NT2/D1 (cell line): Measurements from ENCODE around the gene KIF12.

ENCODE experiments used
- DNase-seq: peaks from one replicate; pipeline ENCODE4 v3.0.0-alpha.2; 2011; ENCODE audit warnings: low read depth, low spot score
- H3K27me3 ChIP-seq: 2 replicates; pipeline ENCODE4 v1.6.0; 2011; ENCODE audit warnings: mild to moderate bottlenecking; ENCODE audit not compliant: insufficient read length, insufficient read depth
- H3K36me3 ChIP-seq: 2 replicates; pipeline ENCODE4 v1.6.1; 2011; ENCODE audit warnings: mild to moderate bottlenecking, low read length, mixed read lengths; ENCODE audit not compliant: insufficient read depth, insufficient read length
- H3K4me1 ChIP-seq: 2 replicates; pipeline ENCODE4 v1.5.1; 2011; ENCODE audit not compliant: insufficient read depth, insufficient read length
- H3K4me3 ChIP-seq: 2 replicates; pipeline ENCODE4 v1.5.1; 2011; ENCODE audit warnings: low read depth; ENCODE audit not compliant: insufficient read length
- H3K9ac ChIP-seq: 2 replicates; pipeline ENCODE4 v1.6.0; 2011; ENCODE audit warnings: low read depth; ENCODE audit not compliant: insufficient read length
- H3K9me3 ChIP-seq: 2 replicates; pipeline ENCODE4 v1.5.1; 2011; ENCODE audit warnings: mild to moderate bottlenecking, low read length; ENCODE audit not compliant: insufficient read depth
- SUZ12 ChIP-seq: IDR thresholded peaks from 2 replicates; pipeline ENCODE4 v1.6.1; 2011; ENCODE audit not compliant: insufficient read length, insufficient read depth; ENCODE audit errors: extremely low read depth
- YY1 ChIP-seq: IDR thresholded peaks from 2 replicates; pipeline ENCODE4 v1.6.1; 2011; ENCODE audit not compliant: insufficient read length, insufficient read depth
- ZNF274 ChIP-seq: IDR thresholded peaks from 2 replicates; pipeline ENCODE4 v1.6.1; 2011; ENCODE audit warnings: mild to moderate bottlenecking, low read depth, low read length

The KIF12 gene

GRCh38 chr9:114055894-114056293, 43.2 kb downstream of the KIF12 start:
- no peaks in the 10 kb centered on the region for H3K9me3 ChIP-seq
- H3K4me1 ChIP-seq: peaks cover 2% of the 10 kb centered on the region
- H3K36me3 ChIP-seq: peaks cover 15% of the 10 kb centered on the region
- no peak for TF ChIP-seq ZNF274
- no peak for TF ChIP-seq SUZ12
- TF ChIP-seq YY1: no peak
- no peaks in the 10 kb centered on the region for H3K27me3 ChIP-seq
- no peak overlapping the region for H3K9ac ChIP-seq
- no peak for DNase-seq
- no peak overlapping the region for H3K4me3 ChIP-seq

- TF ChIP-seq ZNF274 (no peak), SUZ12 (no peak), YY1 (no peak)
- Histone ChIP-seq H3K36me3 (peaks cover 20% of the 10 kb centered on the region), H3K9ac (peak overlapping the region; percentile 13), H3K4me1 (peaks cover 2% of the 10 kb centered on the region), H3K27me3 (no peaks in the 10 kb centered on the region), H3K4me3 (no peak overlapping the region), H3K9me3 (no peaks in the 10 kb centered on the region)
- DNase-seq: no peak
These were observed 44.0 kb downstream of the KIF12 start for GRCh38 chr9:114055061-114055460.

- Histone ChIP-seq H3K36me3 (peaks cover 28% of the 10 kb centered on the region), H3K27me3 (no peaks in the 10 kb centered on the region)
- TF ChIP-seq YY1 (no peak), SUZ12 (no peak), ZNF274 (no peak)
These were observed 44.9 kb downstream of the KIF12 start for GRCh38 chr9:114054191-114054690.

DNA sequence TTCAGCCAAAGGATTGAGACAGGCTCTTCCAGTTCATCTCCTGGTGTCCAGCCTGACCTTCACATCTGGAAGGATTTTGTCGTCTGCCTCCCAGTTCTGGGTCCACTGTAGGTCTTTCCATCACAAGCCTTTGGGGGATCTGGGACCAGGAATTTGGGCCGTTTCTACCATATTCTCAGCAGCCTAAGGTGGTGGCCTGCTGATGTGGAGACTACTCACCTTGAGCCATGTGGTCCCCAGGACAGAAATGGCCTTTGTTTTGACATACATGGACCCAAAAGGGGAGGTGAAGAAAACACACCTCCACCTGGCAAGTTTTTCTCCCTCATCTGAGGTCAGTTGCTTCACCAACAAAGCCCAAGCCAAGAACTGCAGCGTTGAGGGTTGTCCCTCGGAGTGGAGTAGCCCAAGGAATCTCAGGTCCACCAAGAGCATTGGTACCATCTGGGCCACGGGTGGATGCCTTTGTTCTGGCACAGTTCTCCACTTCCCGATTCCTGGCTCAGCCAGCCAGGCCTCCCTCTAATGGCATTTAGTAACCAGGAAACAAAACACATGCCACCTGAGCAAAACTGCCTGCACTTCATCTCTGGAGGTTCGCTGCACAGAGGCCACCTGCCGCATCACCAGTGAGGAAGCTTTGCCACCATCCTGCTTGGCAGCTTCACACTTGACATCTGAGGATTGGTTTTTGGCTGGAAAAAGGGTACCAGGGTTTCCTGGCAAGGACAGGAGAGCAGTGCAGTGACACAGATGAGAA, 45.7 kb downstream of the KIF12 start:
- H3K4me1 ChIP-seq: peaks cover 2% of the 10 kb centered on the region
- H3K4me3 ChIP-seq: no peak overlapping the region

More at GRCh38 chr9:114054191-114054690, 44.9 kb downstream of the KIF12 start:
- no peak for DNase-seq
- Histone ChIP-seq H3K4me3 (no peak overlapping the region), H3K4me1 (peaks cover 2% of the 10 kb centered on the region), H3K9ac (no peak overlapping the region), H3K9me3 (no peaks in the 10 kb centered on the region)

DNA sequence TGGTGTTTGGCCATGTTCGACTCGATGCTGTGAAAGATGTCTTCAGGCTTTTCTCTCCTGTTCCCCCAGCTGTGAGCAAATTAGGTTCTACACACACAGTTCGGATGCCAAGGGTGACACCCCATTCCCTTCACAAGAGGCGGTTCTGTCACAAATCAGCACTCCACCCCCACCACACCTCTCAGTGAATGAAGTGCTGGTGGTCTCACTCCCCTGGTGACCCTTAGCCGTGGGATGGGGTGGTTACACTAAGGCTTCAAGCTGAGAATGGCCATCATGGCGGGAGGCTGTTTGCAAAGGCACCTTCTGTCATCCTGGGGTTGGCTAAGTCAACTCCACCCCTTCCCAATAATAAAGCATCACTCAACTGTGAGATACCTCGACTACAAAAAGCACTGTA, 47.4 kb downstream of the KIF12 start:
- Histone ChIP-seq H3K27me3 (no peaks in the 10 kb centered on the region), H3K4me3 (no peak overlapping the region), H3K36me3 (peaks cover 40% of the 10 kb centered on the region), H3K9ac (no peak overlapping the region), H3K9me3 (no peaks in the 10 kb centered on the region), H3K4me1 (peaks cover 2% of the 10 kb centered on the region)
- TF ChIP-seq ZNF274 (no peak), YY1 (no peak), SUZ12 (no peak)
- DNase-seq: no peak

More for the DNA sequence above, 45.7 kb downstream of the KIF12 start:
- no peak overlapping the region for H3K9ac ChIP-seq
- no peak for DNase-seq
- H3K9me3 ChIP-seq: no peaks in the 10 kb centered on the region
- H3K36me3 ChIP-seq: peaks cover 36% of the 10 kb centered on the region
- no peak for TF ChIP-seq YY1
- no peak for TF ChIP-seq ZNF274
- no peak for TF ChIP-seq SUZ12
- H3K27me3 ChIP-seq: no peaks in the 10 kb centered on the region

GRCh38 chr9:114051281-114051680, 47.8 kb downstream of the KIF12 start:
- Histone ChIP-seq H3K4me1 (peaks cover 2% of the 10 kb centered on the region), H3K9me3 (no peaks in the 10 kb centered on the region), H3K36me3 (peaks cover 40% of the 10 kb centered on the region), H3K4me3 (no peak overlapping the region), H3K9ac (no peak overlapping the region), H3K27me3 (no peaks in the 10 kb centered on the region)
- TF ChIP-seq YY1: no peak
- TF ChIP-seq SUZ12: no peak
- no peak for TF ChIP-seq ZNF274
- DNase-seq: no peak

DNA sequence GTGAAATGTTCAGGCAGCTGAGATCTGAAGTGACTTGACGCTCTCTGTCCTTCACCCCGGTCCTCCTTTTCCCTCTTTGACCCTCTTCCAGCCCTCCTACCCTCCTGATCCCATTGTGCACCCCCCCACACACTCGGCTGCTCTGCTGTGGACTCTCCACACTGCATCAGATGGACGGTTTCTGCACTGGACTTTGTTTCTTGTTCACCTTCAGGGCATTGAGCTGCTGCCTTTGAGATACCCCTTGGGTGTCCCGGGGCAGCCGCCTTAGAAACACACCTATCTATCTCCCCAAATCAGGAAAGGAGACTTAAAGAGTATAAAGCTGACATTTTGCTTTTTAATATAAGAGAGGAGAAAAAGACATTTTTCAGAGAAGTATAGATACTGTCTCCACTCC, 48.4 kb downstream of the KIF12 start:
- Histone ChIP-seq H3K27me3 (no peaks in the 10 kb centered on the region), H3K36me3 (peaks cover 40% of the 10 kb centered on the region), H3K4me3 (no peak overlapping the region), H3K9ac (no peak overlapping the region), H3K9me3 (no peaks in the 10 kb centered on the region), H3K4me1 (peaks cover 2% of the 10 kb centered on the region)
- TF ChIP-seq YY1 (no peak), SUZ12 (no peak), ZNF274 (no peak)
- DNase-seq: no peak
